ENCODE results near the gene YPEL5. TPM values are rescaled to one million over a fixed set of nuclear protein-coding genes. Genes with fewer than 3 reads are reported as not detected.
"Not testable (repeated sequence)": the region's sequence is repeated elsewhere in the genome, so short reads cannot be mapped to it uniquely, and the experiment has no call there.

YPEL5 gene
- 53.6 and 69.3 TPM in 2 replicates for total RNA-seq (2014; rRNA removed; shearing (Covaris generic))
- polyA plus RNA-seq (2015; cell fraction: cytosol; rRNA removed) = 52.6 and 55.5 TPM in 2 replicates
- 40.4 and 50.6 TPM in 2 replicates for polyA plus RNA-seq (2015; cell fraction: nucleus; rRNA removed)

DNA sequence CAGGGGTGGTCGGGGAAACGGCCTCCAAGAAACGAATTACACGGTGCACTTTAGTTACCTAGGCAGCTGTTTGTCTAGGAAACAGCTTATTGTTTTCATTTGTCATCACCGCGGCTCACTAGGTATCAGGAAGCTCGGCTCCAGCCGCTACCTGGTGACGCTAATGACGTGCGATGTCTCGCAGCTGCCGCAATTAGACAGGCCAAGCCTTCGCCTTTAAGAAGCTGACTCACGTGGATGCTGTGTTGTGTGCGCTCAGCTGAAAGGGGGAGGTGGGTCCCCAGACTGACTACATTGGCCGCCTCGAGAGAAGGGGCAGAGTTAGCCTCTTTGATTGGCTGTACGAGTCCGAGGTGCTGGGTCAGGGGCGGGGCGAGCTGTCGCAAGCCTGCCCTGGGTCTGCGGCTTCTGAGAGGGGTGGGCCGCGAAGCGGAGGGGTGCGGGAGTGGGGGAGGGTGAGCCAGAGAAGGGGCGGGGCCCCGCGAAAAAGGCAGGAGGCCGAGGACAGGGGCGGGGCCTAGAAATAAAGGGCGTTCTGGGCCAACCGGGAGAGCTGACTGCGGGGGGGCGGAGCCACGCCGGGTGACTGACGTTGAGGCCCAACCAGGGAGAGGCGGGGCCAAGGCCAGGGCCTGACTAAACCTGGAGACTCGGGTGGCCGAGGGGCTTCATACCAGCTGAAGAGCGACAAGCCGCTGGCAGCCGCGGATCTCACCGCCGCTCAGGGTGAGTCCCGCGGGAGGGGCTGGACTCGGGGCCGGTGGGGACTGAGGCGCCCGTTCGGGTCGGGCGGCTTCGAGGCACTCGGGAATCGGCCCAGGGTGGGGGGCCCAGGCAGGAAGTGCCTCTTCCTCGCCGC is at the start of gene YPEL5:
YPEL5 (plus strand) TSS at position 671 of the 859 bp plus-strand sequence. CDS start 9,645 bp downstream, outside the sequence.
- DNase-seq (ENCODE audit: low read depth, low spot score) = peak; percentile 100
- in situ Hi-C loops (cut with HindIII; ENCODE audit: low pct_unique_long_range_greater_than_20kb, low sequenced_read_pairs) = no loop called here

DNA sequence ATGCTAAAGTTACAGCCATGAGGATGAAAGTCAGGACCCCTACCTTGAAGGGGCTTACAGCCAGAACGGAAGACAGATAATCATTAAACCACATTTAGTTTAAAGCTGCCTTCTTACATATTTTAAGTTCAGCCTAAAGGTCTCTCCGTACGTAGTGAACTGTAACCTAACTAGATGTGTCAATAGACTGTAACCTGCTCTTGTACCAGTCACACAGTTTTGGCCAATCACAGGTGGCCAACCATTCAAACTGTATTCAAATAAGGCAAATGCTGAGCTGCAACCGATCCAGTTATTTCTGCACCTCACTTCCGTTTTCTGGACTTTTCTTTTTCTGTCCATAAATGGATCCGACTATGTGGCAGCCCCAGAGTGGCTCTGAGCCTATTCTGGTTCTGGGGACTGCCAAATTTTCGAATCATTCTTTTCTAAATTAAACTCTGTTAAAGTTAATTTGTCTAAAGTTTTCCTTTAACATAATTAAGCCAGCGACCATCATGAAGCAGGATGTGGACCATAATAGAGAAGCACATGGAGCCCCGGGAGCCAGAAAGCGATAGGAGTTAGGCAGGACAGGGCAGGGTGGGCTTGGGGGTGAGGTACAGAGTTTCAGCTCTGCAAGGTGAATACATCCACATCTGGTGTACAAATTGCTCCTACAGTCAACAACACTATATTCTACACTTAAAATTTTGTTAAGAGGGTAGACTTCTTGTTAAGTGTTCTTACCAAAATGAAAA is 48.4 kb upstream of the YPEL5 start:
- DNase-seq (ENCODE audit: low read depth, low spot score) = no peak
- in situ Hi-C loops (cut with HindIII; ENCODE audit: low pct_unique_long_range_greater_than_20kb, low sequenced_read_pairs) = no loop called here

DNA sequence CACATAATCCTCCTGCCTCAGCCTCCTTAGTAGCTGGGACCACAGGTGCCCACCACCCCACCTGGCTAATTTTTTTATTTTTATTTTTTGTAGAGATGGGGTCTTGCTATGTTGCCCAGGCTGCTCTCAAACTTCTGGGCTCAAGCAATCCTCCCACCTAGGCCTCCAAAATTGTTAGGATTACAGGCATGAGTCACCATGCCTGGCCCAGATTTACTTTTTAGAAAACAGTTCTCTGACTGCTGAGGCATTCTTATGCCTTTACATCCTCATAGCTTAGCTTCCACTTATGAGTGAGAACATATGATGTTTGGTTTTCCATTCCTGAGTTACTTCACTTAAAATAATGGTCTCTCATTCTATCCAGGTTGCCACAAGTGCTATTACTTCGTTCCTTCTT is 47.4 kb upstream of the YPEL5 start:
- in situ Hi-C loops (cut with HindIII; ENCODE audit: low pct_unique_long_range_greater_than_20kb, low sequenced_read_pairs); DNase-seq (ENCODE audit: low read depth, low spot score): not testable (repeated sequence)

DNA sequence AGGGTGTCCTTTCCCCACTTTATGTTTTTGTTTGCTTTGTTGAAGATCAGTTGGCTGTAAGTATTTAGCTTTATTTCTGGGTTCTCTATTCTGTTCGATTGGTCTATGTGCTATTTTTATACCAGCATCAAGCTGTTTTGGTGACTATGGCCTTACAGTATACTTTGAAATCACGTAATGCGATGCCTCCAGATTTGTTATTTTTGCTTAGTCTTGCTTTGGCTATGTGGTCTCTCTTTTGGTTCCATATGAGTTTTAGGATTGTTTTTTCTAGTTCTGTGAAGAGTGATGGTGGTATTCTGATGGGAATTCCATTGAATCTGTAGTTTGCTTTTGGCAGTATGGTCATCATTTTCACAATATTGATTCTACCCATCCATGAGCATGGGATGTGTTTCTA is 46.1 kb upstream of the YPEL5 start:
- in situ Hi-C loops (cut with HindIII; ENCODE audit: low pct_unique_long_range_greater_than_20kb, low sequenced_read_pairs); DNase-seq (ENCODE audit: low read depth, low spot score): not testable (repeated sequence)

DNA sequence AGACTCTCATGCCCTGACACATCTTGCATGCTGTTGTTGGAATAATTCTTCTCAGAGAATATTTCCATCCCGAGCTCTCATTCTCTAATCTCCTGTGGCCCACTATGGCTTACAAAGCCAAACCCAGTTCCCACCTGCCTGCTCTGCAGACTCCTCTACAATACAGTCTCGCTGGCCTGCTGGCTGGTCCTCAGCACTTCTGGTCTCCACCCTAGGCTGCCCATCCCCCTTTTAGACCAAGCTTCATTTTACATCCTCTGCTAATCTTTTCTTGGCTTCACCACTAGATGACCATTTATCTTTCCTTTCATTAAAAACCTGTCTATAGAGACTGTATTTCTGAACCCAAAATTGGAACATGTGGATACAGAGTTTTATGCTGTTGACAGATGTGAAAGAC is 42.5 kb upstream of the YPEL5 start:
- in situ Hi-C loops (cut with HindIII; ENCODE audit: low pct_unique_long_range_greater_than_20kb, low sequenced_read_pairs) = no loop called here
- DNase-seq (ENCODE audit: low read depth, low spot score) = no peak

DNA sequence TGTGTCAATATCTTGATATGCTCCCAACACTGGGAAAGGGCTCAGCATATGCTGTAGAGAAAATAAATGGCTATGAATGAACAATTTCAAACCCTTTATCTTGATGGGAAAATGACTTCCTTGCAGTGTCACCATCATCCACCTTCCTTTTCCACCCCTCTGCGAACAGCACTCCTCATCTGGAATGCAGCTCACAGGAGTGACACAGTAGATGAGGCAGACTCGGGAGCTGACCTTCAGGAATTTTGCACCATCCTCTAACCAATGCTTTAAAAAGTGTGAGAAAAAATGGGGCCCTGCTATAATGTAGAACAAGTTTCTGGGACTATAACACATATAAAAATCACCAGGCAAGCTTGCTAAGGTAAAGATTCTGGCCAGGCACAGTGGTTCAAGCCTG is 41.3 kb upstream of the YPEL5 start:
- in situ Hi-C loops (cut with HindIII; ENCODE audit: low pct_unique_long_range_greater_than_20kb, low sequenced_read_pairs) = no loop called here

DNA sequence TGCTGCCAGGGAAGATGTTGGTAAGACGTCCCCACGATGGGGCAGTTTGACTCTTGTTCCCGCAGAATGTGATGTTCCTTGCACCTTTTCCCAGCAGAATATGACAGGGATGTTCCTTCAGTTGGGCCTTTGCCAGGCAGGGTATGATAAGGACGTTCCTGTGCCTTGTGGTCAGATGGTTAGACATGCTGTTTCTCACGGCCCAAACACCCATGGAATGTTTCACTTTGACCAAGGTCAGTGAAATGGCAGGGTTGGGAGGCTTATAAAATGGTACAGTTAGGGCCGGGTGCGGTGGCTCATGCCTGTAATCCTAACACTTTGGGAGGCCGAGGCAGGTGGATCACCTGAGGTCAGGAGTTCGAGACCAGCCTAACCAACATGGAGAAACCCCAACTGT is 40.3 kb upstream of the YPEL5 start:
- DNase-seq (ENCODE audit: low read depth, low spot score) = no peak
- in situ Hi-C loops (cut with HindIII; ENCODE audit: low pct_unique_long_range_greater_than_20kb, low sequenced_read_pairs) = no loop called here

More for the DNA sequence above, 41.3 kb upstream of the YPEL5 start:
- no peak for DNase-seq (ENCODE audit: low read depth, low spot score)

DNA sequence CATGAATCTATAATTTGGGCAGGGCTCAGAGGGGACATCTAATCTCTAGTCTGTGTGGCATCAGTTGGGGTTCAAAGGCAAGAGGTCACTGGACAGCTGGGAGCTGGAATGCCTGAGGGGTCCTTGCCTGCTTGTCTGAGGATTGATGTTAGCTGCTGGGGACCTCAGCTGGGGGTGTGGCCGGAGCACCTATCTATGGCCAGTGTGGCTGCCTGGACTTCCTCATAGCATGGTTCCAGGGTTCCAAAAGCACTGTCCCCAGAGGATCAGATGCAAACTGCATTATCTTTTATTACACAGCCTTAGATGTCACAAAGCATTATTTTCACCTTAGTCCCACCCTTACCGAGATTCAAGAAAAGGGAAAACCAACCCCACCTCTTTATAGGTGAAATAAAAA is 38.6 kb upstream of the YPEL5 start:
- no peak for DNase-seq (ENCODE audit: low read depth, low spot score)
- in situ Hi-C loops (cut with HindIII; ENCODE audit: low pct_unique_long_range_greater_than_20kb, low sequenced_read_pairs) = no loop called here

DNA sequence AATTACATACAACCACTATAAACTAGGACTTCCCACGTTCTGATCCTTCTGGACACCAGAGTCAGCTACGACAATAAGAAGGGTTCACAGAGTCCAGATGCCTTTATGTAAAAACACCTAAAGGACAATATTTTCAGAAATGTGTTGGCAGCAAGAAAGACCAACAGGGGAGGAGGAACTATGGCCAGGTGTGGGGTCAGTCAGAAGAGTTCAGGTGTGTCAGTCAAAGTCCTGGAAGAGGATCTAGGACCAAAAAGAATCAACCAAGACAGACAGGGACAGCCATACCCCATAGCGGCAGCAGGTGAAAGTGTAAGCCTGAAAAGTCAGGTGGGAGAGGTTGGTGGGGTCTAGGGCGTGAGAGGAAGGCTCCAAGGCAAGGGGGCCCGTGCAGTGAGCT is 38.0 kb upstream of the YPEL5 start:
- DNase-seq (ENCODE audit: low read depth, low spot score) = no peak
- in situ Hi-C loops (cut with HindIII; ENCODE audit: low pct_unique_long_range_greater_than_20kb, low sequenced_read_pairs) = no loop called here

DNA sequence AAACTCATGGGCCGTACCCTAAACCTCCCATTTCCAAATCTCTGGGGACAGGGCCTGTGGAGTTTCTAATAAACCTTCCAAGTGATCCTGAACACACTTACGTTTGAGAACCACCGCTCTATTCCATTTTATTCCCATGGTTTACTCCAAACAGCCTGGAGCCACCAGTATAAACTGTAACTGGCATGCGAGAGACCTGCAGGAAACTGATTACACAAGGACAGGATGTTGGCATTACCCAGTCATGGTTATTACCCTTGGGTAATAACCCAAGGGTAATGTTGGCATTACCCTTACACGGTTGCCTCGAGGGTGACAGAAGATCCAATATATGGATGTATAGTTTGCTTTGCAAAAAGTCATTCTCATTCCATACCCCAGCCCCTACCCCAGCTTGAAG is 37.0 kb upstream of the YPEL5 start:
- in situ Hi-C loops (cut with HindIII; ENCODE audit: low pct_unique_long_range_greater_than_20kb, low sequenced_read_pairs) = no loop called here
- DNase-seq (ENCODE audit: low read depth, low spot score) = no peak

DNA sequence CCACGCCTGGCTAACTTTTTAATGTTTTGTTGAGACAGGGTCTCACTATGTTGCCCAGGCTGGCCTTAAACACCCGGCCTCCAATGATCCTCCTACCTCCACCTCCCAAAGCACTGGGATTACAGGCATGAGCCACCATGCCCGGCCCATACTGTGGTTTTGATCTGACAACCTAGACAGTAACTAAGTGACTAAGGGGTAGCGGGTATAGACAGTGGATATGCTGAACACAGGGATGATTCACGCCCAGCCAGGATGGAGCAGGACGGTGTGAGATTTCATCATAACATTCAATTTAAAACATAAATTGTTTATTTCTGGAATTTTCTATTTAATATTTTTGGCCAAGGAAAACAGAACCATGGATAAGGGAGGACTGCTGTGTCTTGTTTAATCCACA is 36.0 kb upstream of the YPEL5 start:
- in situ Hi-C loops (cut with HindIII; ENCODE audit: low pct_unique_long_range_greater_than_20kb, low sequenced_read_pairs) = no loop called here
- no peak for DNase-seq (ENCODE audit: low read depth, low spot score)

DNA sequence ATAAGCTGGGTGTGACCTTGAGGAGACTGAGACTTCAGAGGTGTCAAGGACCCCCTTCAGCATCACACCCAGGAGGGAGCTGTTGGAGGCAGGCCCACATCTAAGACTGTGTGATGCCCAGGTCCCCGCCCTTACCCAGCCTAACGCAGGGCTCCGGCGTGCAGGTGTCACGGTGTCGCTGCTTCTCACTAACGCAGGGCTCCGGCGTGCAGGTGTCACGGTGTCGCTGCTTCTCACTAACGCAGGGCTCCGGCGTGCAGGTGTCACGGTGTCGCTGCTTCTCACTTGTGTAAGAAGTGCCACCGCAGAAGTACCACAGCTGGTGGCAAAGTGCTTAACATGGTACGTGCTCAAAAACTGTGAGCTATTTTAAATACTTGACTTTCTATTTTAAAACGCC is 35.6 kb upstream of the YPEL5 start:
- DNase-seq (ENCODE audit: low read depth, low spot score); in situ Hi-C loops (cut with HindIII; ENCODE audit: low pct_unique_long_range_greater_than_20kb, low sequenced_read_pairs): not testable (repeated sequence)

DNA sequence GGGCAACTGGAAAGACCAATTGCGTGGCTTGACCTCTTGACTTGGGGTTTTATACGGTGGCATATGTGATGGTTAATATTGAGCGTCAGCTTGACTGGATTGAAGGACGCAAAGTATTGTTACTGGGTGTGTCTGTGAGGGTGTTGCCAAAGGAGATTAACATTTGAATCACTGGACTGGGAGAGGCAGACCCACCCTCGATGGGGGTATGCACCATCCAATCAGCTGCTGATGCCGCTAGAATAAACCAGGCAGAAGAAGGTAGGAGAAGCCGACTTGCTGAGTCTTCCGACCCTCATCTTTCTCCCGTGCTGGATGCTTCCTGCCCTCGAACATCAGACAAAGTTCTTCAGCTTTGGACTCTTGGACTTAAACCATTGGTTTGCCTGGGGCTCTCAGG is 34.2 kb upstream of the YPEL5 start:
- DNase-seq (ENCODE audit: low read depth, low spot score) = no peak
- in situ Hi-C loops (cut with HindIII; ENCODE audit: low pct_unique_long_range_greater_than_20kb, low sequenced_read_pairs) = no loop called here

DNA sequence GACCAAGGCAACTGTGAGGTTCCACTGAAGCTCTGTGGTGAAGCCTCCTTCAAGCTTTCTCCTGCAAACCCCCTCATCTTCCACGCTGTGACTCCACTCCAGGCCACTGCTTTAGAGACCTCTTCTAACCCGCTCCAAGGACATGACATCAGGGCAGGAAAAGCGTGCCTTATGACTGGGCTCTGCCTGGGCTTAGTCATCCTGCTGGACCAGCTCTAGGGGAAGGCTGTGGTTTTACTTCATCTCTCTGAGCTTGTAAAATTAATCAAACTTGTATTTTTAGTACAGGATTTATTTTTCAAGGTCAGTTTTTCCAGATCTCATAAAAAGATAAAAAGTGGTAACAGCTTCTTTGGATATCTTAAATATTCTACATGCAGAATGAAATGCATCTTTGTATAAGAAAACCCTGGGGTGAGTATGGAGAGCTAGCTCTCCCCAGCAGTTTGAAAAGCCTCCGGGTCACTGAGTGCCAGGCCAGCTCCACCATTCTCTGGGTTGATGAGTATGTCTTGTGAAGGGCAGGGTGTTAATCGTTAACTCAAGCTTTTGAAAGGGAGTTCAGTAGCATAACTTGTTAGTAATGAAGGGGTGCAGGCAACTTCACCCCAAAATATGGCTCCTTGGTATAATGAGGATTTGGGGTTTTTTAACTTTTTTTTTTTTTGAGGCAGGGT is 33.1 kb upstream of the YPEL5 start:
- in situ Hi-C loops (cut with HindIII; ENCODE audit: low pct_unique_long_range_greater_than_20kb, low sequenced_read_pairs) = no loop called here

DNA sequence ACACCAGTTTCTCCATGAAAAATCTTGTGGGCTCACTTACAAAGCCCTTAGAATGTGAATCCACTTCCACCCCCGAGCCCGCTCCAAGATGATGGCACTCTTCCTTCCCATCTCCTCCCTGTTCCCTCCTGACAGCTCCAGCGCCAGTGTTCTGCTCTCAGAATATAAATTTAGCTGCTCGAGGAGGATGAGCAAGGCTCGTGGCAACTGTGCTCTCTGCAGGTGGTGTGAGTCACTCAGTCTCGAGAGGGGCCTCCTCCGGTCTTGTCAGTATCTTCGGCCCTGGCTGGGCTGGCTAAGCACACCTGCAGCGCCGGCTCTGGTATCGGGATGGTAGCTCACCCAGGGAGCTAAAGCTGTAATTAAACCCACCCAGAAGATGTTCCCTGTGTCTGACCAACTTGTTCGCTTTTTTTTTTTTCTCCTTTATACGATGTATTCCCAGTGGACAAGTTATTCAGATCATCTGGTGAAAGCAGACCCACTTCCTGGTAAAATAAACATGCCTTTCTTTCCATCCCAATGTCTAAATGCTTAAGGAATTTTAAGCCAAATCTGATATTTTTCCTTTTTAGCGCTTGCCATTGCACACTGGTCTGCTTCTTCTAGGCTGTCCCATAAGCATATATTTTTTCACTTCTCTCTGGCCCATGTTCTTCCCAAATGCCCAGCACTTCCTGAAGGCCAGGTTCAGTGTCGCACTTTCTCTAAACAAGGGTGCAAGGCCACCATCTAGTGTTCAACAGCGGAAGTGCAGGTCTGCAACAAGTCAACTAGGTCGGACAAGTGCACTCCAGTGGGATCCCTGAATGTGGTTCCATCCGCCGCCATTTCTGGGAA is 31.4 kb upstream of the YPEL5 start:
- peak; percentile 94 for DNase-seq (ENCODE audit: low read depth, low spot score)
- in situ Hi-C loops (cut with HindIII; ENCODE audit: low pct_unique_long_range_greater_than_20kb, low sequenced_read_pairs) = no loop called here

More for the DNA sequence above, 33.1 kb upstream of the YPEL5 start:
- DNase-seq (ENCODE audit: low read depth, low spot score) = peak; percentile 51

DNA sequence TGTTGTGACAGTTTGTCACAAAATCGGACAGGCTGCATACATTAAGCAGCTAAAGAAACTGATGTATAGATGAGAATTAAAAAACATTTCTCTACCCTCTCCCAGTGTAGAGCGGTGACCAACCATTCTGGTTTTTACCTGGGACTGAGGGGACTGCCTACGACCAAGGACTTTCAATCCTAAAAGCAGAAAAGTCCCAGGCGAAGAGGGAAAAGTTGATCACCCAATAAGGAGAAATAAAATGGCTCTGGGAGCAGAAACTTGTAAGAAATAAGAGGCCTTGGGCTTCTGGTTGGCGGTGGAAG is 30.9 kb upstream of the YPEL5 start:
- DNase-seq (ENCODE audit: low read depth, low spot score) = no peak
- in situ Hi-C loops (cut with HindIII; ENCODE audit: low pct_unique_long_range_greater_than_20kb, low sequenced_read_pairs) = no loop called here

DNA sequence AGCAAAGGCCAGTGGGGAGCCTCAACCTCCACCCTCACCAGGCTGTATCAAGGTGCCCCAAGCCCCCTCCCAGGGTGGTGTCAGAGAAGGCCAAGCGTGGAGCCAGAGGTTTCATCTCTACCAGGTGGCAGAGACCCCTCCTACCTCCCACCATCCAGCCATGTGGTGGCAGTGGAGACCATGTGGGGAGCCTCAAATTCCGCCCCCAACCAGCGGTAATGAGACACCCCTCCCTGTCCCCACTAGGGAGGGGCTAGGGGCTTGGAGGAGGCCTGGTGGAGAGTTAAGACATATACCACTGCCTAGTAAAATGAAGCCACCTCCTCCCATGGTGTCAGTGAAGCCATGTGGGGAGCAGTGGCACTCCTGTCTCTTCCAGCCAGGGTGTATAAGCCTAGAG is 24.4 kb upstream of the YPEL5 start:
- in situ Hi-C loops (cut with HindIII; ENCODE audit: low pct_unique_long_range_greater_than_20kb, low sequenced_read_pairs) = no loop called here
- no peak for DNase-seq (ENCODE audit: low read depth, low spot score)

Data from SK-MEL-5 (cell line).